Stimulated activated CD8-positive, alpha-beta memory T cell treated with anti-CD3 and anti-CD28 coated beads, Interleukin-7, amount 100 ng/mL, for 4 hours (primary cell): Measurements from ENCODE around the gene ALDH3A1.

ENCODE experiments used
- DNase-seq, 2 donors: peaks; one replicate each; pipeline ENCODE4 v3.0.0-alpha.2; 2020; ENCODE audit warnings: low read depth in 2 of 2

The ALDH3A1 gene

DNA sequence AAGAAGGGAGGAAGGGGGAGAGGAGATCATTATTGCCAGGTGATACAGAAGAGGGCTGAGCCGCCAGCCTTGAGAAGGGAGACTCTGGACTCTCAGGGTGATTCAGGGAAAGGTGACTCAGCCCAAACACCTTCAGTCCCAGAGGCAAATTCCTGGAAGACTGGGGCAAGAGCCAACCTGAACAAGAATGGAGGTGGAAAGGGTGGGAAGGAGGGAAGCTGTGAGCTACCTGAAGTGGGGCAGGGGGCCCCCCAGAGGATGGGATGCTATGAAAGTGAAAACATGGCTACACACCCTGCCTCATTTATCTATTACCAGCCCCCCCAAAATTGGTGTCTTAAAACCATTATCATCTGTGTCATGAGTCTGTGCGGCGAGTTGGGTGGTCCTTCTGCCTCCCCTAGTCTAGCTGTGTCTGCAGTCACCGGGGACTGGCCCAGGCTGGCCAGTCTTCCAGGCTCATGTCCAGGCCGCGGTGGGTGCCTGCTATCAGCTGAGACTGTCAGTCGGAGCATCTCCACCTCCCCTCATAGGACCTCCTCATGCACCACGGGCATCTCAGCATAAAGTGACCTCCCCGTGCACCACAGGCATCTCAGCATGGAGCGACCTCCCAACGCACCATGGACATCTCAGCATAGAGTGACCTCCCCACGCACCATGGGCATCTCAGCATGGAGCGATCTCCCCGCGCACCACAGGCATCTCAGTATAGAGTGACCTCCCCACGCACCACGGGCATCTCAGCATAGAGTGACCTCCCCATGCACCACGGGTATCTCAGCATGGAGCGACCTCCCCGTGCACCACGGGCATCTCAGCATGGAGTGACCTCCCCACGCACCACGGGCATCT, 28.5 kb downstream of the ALDH3A1 start:
- no peak for DNase-seq

DNA sequence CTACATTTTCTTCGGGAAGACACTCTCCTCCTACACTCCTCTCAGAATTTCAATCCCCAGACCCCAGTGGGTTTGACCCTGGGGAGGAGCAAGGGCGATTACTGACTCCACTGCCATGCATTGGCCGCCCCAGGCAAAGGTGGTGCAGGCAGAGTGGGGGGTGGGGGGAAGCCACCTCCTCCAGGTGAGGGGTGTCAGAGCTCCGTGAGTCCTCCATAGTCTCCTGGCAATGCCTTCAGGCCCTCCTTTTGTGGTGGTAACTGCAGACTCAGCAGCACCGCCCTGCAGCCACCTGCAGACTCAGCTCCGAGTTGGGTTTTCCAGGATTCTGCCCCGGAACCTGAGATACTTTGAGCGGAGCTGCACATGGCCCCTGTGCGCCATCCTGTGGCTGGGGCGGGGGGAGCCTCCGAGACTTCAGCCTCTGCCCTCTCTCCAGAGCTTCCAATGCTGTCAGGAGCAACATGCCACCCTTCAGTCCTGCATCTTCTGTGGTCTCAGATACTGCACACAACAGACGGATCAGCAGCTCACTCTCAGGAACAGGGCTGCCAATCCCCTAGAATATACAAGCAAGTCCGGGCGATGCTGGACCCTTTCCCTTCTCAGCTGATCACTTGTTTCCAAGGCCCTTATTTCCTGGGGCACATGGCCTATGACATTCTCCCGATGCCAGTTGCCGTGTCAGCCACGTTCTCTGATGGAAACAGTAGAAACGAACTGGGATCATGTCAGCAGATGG, 29.3 kb downstream of the ALDH3A1 start:
- DNase-seq = no peak

DNA sequence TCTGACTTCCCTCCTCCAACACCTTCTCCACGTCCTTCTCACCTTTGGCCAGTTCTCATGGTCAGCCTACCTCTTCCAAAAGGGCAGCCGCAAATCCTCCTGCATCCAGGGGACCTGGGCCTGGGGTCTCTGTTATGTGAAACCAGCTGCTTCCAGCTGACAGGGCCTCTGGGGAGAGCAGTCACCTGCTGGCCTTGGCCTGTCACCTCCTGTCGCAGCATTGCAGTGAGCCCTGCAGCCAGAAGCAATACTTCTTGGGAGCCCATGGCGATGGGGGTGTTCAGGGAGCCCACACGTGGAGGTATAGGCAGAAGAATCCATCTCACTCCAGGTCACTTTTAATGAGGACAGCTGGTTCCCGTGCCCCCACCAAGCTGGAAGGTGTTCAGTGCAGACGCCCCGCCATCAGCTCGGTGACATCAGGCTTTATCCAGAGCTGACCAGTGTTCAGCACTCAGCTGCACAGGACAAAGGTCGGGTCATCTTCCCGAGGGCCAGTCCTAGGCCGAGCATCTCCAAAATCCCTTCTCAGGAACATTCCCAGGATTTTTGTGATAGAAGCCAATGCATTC, 30.0 kb downstream of the ALDH3A1 start:
- no peak for DNase-seq

DNA sequence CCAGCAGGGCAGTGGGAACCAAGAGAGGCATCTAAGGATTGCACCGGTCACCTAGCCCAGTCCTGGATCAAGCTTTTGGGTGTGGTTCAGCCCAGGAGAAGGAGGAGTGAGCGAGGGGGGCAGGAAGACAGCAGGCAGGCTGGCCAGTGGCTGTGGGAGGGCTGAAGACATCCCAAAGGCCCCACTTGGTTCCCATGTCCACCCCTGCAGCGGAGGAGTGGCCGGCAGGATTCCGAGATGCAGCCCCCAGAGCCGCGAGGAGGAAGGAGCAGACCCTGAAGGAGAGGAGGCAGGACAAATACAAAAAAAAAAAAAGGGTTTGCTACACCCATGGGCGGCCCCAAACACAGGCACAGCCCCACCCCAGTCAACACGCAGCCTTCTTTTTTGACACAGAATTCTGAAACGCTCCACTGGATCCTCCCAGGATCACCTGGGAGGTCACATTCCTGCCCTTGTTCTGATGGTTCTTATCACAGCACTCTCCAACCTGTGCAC, 30.6 kb downstream of the ALDH3A1 start:
- no peak for DNase-seq

DNA sequence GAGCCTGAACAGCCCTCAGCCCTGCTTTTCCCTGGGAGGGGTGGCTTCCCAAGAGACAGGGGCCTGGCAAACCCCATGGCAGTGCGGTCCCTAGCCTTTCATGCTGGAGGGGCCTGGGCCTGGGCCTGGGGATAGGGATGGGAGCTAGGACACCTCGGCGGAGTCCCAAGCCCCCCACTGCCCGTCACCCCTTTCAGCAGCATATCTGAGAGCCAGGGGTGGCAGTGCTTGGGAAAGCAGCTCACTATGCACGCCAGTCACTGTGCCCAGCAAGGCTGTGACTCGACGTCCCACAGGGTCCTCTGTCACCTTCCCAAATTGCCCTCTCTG, 31.1 kb downstream of the ALDH3A1 start:
- DNase-seq = no peak

DNA sequence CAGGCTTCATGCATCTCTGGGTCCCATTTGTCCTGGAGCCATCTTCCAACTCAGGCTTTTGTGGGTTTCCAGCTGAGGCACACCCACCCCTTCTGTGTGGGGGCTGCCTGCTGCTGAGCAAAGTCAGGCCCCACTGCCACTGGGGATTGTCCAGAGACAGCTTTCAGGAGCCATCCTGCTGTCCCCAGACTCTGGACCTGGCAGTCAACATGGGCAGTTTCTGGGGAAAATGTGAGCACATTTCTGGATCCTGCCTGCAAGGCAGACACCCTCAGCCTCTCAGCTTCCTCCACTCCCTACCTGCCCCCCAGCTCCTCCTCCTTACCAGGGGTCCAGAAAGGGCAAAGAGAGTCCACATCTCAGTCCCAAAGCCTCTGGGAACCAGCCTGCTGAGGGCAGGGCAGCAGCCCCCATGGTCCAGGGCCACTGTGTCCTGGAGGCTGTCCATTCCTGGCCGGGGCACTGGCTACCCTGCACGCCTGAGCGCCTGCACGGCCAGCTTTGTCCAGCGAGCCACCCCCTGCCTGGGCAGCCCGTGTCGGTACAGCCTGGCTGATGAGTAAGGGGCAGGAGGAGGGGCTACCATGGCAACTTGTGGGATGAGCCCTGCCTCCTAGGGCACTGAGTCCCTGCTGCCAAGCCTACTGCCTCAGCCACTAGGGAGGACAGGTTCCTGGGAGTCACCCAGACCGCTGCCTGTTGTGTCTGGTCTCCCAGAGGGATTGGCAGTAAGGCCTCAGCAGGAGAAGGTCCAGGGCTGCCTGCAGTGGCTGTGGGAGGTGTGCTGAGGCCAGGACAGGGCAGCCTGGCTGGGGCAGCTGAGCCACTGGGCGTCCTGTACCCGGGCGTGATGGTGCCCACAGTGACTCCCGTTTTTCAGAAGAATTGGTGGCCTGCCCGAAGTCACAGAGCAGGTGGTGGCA, 31.7 kb downstream of the ALDH3A1 start, which contains the start of gene SLC47A2:
TSS of gene SLC47A2 (minus strand) at position 477 of the 923 bp plus-strand sequence. CDS start at position 448, 29 bp downstream.
- no peak for DNase-seq

DNA sequence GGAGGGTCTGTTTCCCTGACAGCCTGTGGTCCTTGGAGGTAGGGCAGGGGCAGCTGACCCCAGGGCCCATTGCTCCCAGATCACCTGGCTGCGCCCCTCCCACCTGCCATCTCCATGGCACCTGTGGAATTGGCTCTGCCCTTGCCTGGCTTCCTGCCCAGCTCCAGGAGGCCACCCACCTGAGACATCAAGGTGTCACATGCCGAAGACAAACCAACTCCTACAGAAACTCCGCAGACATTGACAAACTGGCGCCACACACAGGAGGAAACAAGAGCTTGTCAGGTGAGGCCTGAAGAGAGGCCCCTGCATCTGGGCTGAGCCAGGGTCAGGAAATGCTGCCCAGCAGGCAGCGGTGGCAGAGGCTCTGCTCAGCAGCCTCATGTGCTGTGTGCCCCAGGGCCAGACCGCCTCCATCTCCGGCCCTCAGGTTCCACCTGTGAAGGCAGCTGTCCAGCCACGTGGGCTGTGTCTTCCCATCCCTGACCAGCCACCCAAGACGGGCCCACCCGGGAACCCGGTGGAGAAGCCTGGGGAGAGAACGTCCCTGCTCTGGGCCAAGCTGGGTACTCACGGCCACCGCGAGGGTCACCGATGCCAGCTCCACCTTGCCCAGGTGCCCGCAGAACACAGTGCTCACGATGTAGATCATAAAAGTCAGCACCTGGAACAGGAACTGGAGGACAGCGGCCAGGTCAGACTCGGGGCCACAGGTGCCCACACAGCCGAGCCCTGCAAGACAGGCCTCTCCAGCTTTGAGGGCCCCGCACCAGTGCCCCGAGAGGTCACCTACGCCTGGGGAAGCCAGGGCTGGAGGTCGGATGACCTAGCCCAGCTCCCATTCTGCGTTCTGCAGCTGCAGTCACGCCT, 33.3 kb downstream of the ALDH3A1 start:
- DNase-seq = no peak

DNA sequence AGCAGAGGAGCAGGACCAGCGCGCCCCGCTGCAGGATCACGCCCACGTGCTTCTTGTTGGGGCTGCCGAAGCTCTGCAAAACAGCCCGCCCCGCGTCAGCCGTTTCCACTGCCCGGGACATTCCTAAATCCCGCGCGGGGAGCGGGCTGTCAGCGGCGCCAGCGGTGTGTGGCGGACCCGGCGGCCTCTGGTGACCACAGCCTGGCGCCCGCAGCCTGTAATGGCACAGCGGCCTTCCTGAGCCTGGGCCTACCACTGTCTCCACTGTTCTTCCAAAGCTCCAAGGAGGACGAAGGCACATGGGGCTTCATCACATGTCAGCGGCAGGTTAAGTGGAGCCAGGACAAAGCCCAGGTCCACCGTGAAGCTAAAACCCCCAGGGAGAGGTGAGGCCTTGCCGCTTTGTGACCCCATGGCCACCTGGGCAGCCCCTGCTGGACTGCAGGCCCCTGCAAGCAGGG, 34.2 kb downstream of the ALDH3A1 start:
- DNase-seq = no peak

DNA sequence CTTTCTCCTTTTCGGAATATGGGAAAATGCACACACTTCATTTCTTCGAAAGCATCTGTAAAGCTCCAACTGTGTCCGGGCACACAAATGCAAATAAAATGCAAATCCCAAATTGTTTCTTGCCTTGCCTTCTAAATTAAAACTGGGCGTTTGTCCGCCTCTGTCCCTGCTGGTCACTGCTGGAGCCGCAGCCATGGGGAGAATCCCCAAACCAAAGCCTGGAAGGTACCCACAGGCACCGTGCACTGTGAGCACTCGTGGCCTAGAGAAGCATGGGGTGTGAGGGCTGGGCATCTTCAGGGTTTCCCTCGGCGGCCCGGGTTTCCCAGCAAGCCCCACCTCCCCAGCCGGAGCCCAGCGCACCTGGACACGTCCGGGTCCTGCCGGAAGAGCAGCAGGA, 34.6 kb downstream of the ALDH3A1 start:
- DNase-seq = no peak

DNA sequence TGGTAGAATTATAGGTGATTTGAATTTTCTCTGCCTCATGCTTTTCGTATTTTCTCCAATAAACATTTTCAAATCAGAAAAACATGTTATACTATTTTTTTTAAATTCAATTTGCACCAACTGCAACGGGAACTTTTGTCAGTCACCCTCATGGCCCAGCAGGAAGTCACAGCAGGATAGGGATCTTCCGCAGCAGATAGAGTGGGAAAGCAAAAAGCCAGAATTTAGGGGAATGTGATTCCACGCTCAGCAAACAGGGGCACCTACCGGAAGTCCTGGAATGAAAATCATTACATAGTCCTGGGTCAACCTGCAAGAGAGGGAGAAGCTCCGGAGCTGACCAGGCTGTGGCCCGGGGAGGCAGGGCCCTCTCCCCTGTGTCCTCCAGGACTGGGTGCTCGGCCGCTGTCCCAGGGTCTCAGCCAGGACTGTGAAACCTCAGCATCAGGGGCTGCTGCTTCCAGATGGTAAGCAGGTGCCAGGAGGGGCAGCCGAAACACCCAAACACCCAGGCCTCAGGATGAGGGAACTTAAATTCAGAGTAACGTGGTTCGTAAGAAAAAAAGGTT, 35.6 kb downstream of the ALDH3A1 start:
- no peak for DNase-seq

DNA sequence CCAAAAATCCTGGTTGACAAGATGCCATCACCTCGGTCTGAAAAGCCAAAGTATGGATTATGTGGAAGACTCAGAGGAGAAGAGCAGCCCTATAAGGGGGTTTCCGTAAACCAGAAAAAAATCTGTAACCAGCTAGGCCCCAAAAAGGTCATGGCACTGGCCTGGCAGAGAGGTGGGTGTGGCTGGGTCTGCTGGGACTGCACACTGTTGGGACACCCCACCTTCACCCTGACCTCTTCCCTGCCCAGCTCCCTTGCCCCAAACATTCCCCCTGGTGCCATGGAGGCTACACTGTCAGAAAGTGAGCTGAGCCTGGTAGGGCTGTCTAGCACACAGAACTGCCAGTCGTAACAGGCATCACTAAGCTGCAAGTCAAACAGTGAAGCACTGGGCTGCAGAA, 38.3 kb downstream of the ALDH3A1 start:
- no peak for DNase-seq

DNA sequence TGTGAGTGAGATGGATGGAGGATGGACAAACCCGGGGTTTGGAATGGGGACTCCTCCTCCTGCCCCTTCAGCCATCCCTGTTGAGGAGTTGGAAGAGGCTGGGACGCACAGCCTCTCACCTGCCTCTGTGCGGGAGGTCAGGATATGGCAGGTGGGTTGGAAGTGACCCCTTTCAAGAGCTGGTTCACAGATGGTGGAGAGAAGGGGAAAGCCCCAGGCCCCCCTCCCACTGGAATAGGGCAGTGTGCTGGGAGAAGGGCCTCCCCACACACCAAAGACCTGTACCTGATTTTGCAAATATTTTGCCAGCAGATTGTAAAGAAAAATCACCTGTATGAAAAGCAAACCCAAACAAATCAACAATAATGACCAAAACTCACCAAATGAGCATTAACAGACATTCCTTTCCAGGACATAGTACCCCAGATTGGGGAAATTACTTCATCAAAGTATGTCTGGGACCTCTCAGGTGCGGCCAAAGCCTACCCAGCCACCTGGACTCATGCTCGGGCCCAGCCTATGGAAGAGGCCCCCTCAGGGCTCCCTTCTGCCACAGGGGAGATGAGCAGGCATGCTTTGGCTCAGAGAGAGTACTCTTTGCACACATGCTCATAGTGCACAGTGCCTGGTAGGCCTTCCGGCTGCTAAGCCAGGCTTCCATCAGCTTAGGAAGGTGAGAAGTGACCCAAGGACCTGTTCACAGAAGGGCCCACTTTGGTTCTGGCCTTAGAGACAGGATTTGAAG, 39.5 kb downstream of the ALDH3A1 start:
- DNase-seq = no peak

DNA sequence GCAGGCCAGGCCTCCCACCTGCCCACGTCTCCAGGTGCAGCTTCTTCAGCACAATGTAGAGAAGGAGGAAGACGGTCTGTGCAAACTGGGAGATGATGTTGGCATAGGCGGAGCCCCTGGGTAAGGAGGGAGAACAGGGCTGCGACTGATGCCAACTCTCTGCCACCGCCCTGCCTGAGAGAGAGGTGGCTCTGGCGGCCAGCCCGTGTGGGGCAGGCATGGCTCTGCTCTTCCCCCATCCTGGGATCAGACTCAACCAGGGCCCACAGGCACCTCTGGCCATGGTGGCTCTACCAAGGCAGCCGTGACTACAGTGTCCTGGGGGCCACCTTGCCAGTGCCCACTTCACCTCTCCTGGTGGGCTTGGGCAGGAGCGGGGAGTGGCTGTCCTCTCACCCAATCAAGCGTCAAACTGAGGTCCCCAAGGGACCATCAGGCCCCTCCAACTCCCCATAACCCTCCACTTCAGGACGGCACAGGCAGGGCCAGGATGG, 40.3 kb downstream of the ALDH3A1 start:
- no peak for DNase-seq

DNA sequence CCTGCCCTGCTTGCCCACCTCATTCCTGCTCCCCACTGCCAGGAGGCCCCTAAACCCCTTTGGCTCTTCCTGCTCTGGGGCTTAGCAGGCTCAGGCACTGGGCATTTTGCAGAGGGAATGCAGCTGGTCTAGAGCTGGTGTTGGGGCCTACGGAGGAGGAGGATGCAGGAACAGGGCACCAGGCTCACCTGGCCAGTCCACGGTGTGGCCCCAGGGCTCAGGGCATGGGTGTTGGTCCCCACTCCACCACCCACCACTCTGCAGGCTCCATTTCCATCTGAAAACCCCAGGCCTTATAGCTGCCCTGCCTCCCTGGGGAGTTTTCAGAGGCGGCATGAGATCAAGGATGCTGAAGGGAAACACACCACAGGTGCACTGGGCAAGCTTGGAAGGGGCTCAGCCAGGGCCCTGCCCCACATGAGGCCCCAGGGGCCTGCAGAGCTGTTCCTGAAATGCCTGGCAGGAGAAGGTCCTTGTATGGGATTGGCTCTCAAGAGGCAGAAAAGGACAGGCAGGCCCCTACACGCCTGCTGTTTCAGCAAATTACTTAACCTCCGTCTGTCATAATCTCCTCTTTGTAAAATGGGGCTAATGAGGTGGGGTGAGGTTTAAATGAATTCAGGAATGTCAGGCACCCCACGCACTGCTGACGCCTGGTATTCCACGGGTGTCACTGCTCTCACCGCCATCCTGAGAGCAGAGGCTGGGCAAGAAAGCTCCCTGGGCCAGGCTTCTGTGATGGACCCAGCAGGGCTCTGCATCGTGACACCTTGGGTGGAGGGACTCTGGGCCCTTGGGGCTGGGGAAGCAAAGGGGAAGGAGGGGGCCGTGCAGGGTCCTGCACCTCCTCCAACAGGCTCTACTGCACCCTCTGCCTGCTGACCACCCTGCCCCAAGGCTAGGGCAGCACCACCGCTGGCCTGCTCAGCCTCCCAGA, 41.0 kb downstream of the ALDH3A1 start:
- no peak for DNase-seq

DNA sequence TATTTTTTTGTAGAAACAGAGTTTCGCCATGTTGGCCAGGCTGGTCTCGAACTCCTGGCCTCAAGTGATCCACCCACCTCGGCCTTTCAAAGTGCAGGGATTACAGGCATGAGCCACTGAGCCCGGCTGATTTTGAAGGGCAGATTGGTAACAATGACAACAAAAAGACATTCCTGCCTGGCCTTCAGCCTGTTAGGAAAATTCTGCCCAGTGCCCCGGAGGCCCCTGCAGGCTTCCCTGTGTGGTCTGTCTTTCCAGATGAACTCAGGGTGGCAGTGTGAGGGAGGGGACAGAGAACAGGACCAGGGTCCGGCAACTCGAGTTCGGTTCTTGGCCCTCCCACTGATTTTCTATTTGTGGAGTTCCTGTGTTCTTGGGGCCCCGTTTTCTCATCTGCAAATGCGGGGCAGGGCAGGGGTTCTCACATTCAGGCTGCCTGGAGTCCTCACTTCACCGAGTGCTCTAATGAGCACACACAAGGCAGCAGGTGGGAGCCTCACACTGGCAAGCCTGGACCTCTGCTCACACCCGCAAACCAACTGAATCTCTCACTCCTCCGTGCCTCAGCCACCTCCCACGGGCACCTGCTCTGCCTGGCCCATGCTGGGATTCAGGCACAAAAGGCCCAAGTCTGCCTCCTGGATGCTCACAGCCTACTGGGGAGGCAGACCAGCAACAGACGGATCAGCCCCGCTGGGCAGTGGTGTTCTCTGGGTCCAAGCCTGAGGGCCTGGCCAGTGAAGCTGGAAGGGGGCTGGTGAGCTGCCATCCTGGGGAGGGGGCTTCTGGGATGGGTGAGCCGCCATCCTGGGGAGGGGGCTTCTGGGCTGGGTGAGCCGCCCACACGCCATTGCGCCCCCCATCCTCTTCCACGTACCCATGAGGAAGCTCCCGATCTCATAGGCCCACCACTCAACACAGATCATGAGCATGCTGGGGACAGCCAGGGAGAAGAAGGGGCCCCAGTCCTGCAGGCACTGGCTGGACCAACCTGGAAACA, 42.0 kb downstream of the ALDH3A1 start:
- no peak for DNase-seq

DNA sequence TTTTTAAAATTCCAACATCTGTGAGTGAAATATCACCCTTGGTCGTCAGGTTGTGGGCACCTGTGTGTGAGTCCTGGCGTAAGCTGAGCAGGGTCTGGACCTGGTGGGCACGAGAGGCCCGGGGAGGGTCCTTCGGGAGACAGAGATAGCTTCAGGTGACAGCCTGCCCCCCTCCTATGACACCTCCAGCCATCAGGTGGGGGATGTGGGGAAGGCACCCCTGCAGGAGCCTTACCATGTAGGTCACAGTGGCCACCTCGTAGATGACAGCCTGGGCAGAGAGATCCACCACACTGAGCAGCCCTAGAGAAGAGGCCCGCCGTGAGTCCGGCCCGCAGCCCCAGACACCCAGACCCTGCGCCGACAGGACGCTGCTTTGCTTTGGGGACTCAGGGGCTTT, 42.9 kb downstream of the ALDH3A1 start:
- DNase-seq = no peak
